ENCODE results near the gene LORICRIN.

Gene LORICRIN

DNA sequence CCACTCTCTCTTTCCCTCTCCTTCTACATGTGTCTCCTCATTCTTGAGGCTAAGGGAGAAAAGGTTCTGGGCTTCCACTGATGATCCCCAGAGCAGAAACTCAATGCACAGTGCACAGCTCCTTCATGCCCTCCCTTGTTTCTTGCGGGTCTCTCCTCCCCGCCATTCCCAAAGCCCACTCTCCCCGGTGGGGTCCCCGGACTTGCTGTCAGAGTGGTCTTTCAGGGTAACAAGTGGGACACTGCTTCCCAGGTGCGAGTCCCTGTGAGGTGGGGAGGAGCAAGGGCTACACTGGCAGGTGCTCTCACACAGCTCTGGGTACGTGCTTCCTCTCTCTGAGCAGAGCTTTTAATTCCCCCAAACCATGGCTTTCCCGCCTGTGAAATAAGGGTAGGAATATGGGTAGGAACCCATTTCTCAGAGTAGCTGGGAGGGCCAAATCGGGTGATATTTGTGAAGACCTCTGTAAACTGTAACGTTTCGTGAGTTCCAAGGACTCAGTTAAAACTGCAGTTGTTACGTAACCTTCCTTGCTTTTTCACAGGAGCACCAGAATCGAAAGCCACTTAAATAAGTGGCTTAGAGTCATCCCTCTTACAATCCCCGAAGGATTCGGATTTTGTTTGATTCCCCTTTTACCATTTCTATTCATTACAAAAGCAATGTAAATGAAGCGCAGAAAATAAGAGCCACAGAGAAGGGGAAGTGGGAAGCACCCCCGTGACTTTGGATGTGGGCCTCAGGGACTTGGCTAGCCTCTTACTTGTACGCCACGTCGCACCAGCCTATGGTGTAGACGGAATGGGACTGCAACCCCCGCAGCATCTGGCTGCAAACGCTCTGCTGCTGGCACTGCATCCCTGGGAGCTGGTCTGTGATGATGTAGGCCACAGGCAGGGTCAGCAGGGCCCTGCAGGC lies 47.1 kb downstream of the LORICRIN start:
- DNase-seq (ENCODE audit: low read depth), result no peak

- DNase-seq (ENCODE audit: low read depth), result no peak
Observed at GRCh38 chr1:153307221-153307600, 47.7 kb downstream of the LORICRIN start.

DNA sequence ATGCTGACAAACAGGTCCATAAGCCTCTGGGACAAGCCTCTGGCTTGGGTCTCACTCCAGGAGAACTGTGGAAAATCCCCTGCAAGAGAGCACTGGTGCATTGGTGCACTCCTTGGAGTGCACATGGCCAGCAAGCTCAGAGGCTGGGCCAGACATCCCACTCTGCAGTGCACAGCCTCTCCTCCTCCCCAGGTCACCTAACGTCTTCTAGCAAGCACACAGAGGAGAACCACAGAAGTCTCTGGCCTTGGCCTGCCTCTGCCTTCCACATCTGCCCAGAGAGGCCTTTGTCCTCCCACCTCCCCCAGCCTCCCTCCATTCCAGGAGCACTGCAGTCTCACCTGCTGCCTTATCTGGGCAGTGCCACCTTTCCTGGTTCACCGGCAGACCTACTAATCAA lies 49.1 kb downstream of the LORICRIN start:
- DNase-seq (ENCODE audit: low read depth), result no peak

GRCh38 chr1:153309441-153309840 lies 50.0 kb downstream of the LORICRIN start:
- DNase-seq (ENCODE audit: low read depth), result no peak

GRCh38 chr1:153310526-153310925 lies 51.0 kb downstream of the LORICRIN start:
- DNase-seq (ENCODE audit: low read depth), result no peak

Measured in activated T-helper 1 cell treated with Interleukin-2 at 50 U/mL for 16 hours (primary cell).